Stimulated activated naive CD4-positive, alpha-beta T cell treated with Interleukin-2 at 50 U/mL for 16 hours (primary cell): Measurements from ENCODE around the gene ZNF483.
"Not testable (repeated sequence)": the region's sequence is repeated elsewhere in the genome, so short reads cannot be mapped to it uniquely, and the experiment has no call there.

Experiments
- DNase-seq: peaks from one replicate; lab custom pipeline; 2025; lab: John Stamatoyannopoulos, UW

The ZNF483 gene

DNA sequence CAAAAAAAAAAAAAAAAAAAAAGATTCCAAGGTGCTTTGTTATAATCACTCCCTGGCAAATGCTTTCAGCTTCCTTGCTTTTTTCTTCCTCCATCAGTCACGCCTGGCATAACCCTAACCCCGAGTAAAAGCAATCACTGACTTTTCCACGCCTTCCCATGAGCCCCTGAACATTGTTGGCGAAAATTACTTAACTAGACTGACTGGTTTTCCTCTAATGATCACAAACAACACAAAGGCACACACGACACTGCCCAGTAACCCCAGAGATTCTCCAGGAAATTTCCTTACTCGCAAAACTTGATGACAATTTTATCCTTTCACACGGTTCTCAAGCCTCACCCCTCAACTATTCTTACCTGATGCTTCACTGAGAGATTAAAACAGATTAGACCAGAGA, 85.9 kb downstream of the ZNF483 start:
- DNase-seq, result no peak

DNA sequence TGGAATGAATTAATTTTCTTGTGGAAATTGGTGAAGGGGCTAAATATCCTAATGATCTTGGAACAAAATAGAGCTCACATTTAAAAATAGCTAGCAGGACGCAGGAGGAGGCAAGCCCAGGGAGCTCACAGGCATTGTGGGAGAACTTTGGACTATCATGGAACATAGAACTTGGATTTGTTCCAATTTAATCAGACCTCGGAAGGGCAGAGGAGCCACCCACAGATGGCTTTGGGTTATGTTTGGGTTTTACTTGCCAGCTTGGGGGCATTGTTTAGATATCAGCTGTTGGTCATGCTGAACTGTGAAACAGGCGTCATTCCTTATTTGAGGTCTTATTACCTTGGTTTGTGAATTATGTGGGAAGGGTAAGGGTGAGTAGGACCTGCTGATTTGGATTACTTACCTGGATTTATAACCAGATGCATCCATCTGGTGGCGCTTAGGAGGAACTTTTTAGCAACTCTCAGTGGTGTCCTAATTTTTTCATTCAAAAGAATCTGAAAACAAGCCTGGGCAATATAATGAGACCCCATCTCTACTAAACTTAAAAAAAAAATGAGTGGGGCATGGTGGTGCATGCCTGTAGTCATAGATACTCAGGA, 88.6 kb downstream of the ZNF483 start:
- DNase-seq, result no peak

DNA sequence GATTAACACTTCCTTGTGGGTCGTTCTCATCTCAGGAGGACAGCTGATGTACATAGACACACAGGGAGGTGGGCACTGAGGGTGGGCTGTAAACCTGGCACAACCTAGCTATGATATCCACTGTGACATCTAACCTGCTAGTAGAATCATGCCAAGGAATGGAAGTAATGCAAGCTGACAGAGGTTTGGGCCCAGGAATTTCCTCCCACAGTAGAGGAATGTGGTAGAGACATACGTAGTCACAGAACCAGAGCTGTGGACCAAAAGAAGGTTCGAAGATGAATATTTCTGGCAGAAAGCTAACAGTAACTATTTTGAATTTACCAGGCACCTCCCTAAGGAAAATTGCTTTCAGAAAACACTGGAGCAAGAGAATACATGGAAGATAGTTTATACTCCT, 90.9 kb downstream of the ZNF483 start:
- no peak for DNase-seq

DNA sequence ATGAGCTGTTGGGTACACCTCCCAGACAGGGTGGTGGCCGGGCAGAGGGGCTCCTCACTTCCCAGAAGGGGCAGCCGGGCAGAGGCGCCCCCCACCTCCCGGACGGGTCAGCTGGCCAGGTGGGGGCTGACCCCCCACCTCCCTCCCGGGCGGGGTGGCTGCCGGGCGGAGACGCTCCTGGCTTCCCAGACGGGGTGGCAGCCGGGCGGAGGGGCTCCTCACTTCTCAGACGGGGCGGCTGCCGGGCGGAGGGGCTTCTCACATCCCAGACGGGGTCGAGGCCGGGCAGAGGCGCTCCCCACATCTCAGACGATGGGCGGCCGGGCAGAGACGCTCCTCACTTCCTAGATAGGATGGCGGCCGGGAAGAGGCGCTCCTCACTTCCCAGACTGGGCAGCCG, 92.4 kb downstream of the ZNF483 start:
- DNase-seq, result not testable (repeated sequence)

DNA sequence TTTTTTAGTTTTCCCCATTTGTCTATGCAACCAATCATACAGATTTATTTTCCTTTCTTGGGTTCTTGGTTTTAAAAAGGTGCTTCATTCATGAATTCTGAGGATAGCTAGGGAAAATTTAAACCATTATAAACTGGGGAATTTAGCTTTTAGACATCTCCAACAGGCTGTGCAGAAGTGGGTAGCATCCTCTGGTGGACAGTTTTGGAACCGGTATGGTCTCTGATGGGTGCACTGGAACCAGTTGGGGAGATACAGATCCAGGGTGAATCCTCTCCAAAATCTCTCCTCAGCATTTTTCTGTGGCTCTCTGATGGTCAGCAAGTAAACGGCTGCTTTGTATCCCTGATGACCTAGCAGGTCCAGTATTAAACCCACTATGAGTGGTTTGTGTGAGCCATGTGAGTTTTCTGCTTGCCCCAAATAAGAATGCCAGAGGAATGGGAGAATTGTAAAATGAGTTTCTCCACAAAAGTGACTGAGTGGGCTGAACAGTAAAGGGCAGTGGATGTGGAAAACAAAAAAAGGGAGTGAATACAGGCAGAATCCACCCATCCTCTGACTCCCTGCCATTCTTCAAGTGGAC, 97.0 kb downstream of the ZNF483 start:
- DNase-seq, result no peak

DNA sequence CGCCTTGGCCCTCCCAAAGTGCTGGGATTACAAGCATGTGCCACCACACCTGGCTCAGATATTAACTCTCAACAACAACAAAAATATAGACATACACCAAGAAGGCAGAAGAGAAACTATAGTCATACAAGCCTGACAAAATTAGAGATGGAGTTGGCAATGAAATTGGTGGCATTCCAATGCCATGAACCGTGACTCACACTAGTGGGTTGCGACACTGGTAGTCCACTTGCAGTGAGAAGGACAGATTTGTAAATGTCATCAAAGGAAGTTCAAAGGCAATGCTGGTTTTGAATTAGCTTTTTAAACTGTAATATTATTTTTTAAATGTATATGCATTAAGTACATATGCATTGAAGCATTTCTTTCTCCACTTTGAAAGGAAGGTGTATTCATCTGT, 97.6 kb downstream of the ZNF483 start:
- no peak for DNase-seq
